Astrocyte of the cerebellum (primary cell): ENCODE data around the gene CDX2.
A peak's percentile ranks its signal among the peaks of the same experiment; 100 is the strongest.

Experiments
- DNase-seq: peaks from one replicate; pipeline ENCODE4 v3.0.0-alpha.2; 2011; ENCODE audit warnings: low read depth
- H3K4me3 ChIP-seq: 2 replicates; pipeline ENCODE4 v1.5.1; 2011; ENCODE audit warnings: mild to moderate bottlenecking, low read depth, low read length, moderate library complexity
- CTCF ChIP-seq: IDR thresholded peaks from 2 replicates; pipeline ENCODE4 v1.5.1; 2012; ENCODE audit warnings: low read length, low read depth, moderate library complexity, mild to moderate bottlenecking; ENCODE audit errors: missing control alignments
- in situ Hi-C: cut with HindIII; loops from 2 replicates; pipeline ENCODE4 v1.10.0; 2017; ENCODE audit warnings: low sequenced_read_pairs

CDX2 gene

GRCh38 chr13:27921421-27921960, 47.6 kb downstream of the CDX2 start:
- DNase-seq: no peak
- in situ Hi-C loops: no loop called here
- no peak for TF ChIP-seq CTCF
- H3K4me3 ChIP-seq: peak overlapping the region; percentile 16

GRCh38 chr13:27920677-27921420, 48.3 kb downstream of the CDX2 start:
- peak overlapping the region; percentile 16 for H3K4me3 ChIP-seq
- no peak for TF ChIP-seq CTCF
- no peak for DNase-seq
- in situ Hi-C loops: no loop called here

GRCh38 chr13:27919934-27920676, 49.0 kb downstream of the CDX2 start, which contains the start of gene PDX1:
Gene PDX1 (plus strand): TSS chr13:27920000. CDS start chr13:27920139, 139 bp downstream.
- in situ Hi-C loops: no loop called here
- no peak for DNase-seq
- peak within 1 kb of the TSS; percentile 16 for H3K4me3 ChIP-seq
- no peak for TF ChIP-seq CTCF

GRCh38 chr13:27919659-27919933, 49.5 kb downstream of the CDX2 start:
- in situ Hi-C loops: no loop called here
- H3K4me3 ChIP-seq: no peak overlapping the region

GRCh38 chr13:27918918-27919658, 50.0 kb downstream of the CDX2 start:
- no peak for DNase-seq
- in situ Hi-C loops: no loop called here
- H3K4me3 ChIP-seq: no peak overlapping the region
- no peak for TF ChIP-seq CTCF

More at GRCh38 chr13:27919659-27919933, 49.5 kb downstream of the CDX2 start:
- no peak for TF ChIP-seq CTCF
- no peak for DNase-seq
